ENCODE data around the gene BPIFB1.

- no peak for TF ChIP-seq CTCF (IDR thresholded peaks at IDR 0.05; ENCODE audit: poor library complexity)
- no peak for TF ChIP-seq EZH2 (IDR thresholded peaks at IDR 0.05; ENCODE audit: borderline replicate concordance)
- no peak for TF ChIP-seq EZH2phosphoT487 (IDR thresholded peaks at IDR 0.05; ENCODE audit: low read depth, severe bottlenecking, unreplicated experiment)
Measured at GRCh38 chr20:33312583-33312982, 29.6 kb downstream of the BPIFB1 start.
